IMR-90 (cell line): ENCODE results near the gene C1orf167. TPM values are rescaled to one million over a fixed set of nuclear protein-coding genes. Genes with fewer than 3 reads are reported as not detected.

Source experiments
- ATAC-seq: fragments of 200-7000 bp; cut with Tn5 transposase; 2 replicates; pipeline ENCODE4 v1.9.1; 2020; ENCODE audit warnings: low read depth, mild to moderate bottlenecking, moderate library complexity
- BruUV-seq: library from RNA; stranded (reverse); fragments of 400-500 nt; replicated peaks from 2 replicates; lab custom pipeline; 2021; lab: Mats Ljungman, UMichigan
- CTCF ChIA-PET: fragments of 300-600 bp; formaldehyde crosslinking; extraction: SDS; loops from one replicate; lab custom pipeline; 2021; ENCODE audit warnings: antibody characterized with exemption; lab: Yijun Ruan, JAX
- POLR2A ChIA-PET: fragments of 300-600 bp; sonication (Branson Sonifier 250); formaldehyde crosslinking; loops from one replicate; lab custom pipeline; 2022; ENCODE audit warnings: antibody characterized with exemption; ENCODE audit not compliant: unreplicated experiment; lab: Charles Lee
- DNase-seq: peaks from one replicate; pipeline ENCODE4 v3.0.0; 2013
- H2AFZ ChIP-seq: replicated peaks from 2 replicates; pipeline ENCODE3; 2013; ENCODE audit warnings: low read length, mild to moderate bottlenecking; ENCODE audit not compliant: poor library complexity
- H2AK5ac ChIP-seq: 2 replicates; pipeline ENCODE4 v1.6.1; 2013; ENCODE audit warnings: low read depth, low read length, inconsistent platforms
- H2AK9ac ChIP-seq: replicated peaks from 2 replicates; pipeline ENCODE3; 2013; ENCODE audit warnings: mild to moderate bottlenecking, low read depth, low read length, moderate library complexity; ENCODE audit not compliant: poor library complexity
- H2BK120ac ChIP-seq: 2 replicates; pipeline ENCODE4 v1.6.1; 2013; ENCODE audit warnings: low read depth, low read length, inconsistent platforms
- H2BK15ac ChIP-seq: 3 replicates; pipeline ENCODE4 v1.6.1; 2013; ENCODE audit warnings: low read depth, low read length, inconsistent platforms
- H2BK20ac ChIP-seq: 2 replicates; pipeline ENCODE4 v1.6.1; 2013; ENCODE audit warnings: low read depth, mild to moderate bottlenecking, inconsistent platforms, low read length, moderate library complexity
- H2BK5ac ChIP-seq: 2 replicates; pipeline ENCODE4 v1.6.1; 2013; ENCODE audit warnings: mild to moderate bottlenecking, low read depth, low read length, inconsistent platforms; ENCODE audit not compliant: poor library complexity, severe bottlenecking
- H3K14ac ChIP-seq: replicated peaks from 2 replicates; pipeline ENCODE4 v1.6.1; 2013; ENCODE audit warnings: low read depth, low read length, inconsistent platforms
- H3K18ac ChIP-seq: 2 replicates; pipeline ENCODE4 v1.6.1; 2013; ENCODE audit warnings: low read depth, low read length, control low read depth
- H3K23ac ChIP-seq: 2 replicates; pipeline ENCODE4 v1.6.1; 2013; ENCODE audit warnings: low read depth, low read length, inconsistent platforms
- H3K27ac ChIP-seq: 2 replicates; pipeline ENCODE4 v1.5.1; 2013; ENCODE audit warnings: mild to moderate bottlenecking, control low read depth, low read length; ENCODE audit not compliant: insufficient read depth
- H3K27me3 ChIP-seq: 2 replicates; pipeline ENCODE4 v1.6.1; 2013; ENCODE audit warnings: low read length; ENCODE audit not compliant: control insufficient read depth, insufficient read depth
- H3K36me3 ChIP-seq: 2 replicates; pipeline ENCODE4 v1.6.1; 2013; ENCODE audit warnings: low read length, mixed read lengths; ENCODE audit not compliant: control insufficient read depth, insufficient read depth
- H3K4ac ChIP-seq: 2 replicates; pipeline ENCODE4 v1.6.1; 2013; ENCODE audit warnings: low read depth, low read length, inconsistent platforms
- H3K4me1 ChIP-seq: 2 replicates; pipeline ENCODE4 v1.6.1; 2013; ENCODE audit warnings: low read length, mixed read lengths; ENCODE audit not compliant: control insufficient read depth, insufficient read depth
- H3K4me2 ChIP-seq: 2 replicates; pipeline ENCODE4 v1.6.1; 2013; ENCODE audit warnings: low read depth, mild to moderate bottlenecking, control low read depth, low read length, moderate library complexity
- H3K4me3 ChIP-seq: 2 replicates; pipeline ENCODE4 v1.5.1; 2013; ENCODE audit warnings: low read depth, mild to moderate bottlenecking, control low read depth, low read length, moderate library complexity; ENCODE audit not compliant: insufficient read depth
- H3K56ac ChIP-seq: 2 replicates; pipeline ENCODE4 v1.6.1; 2013; ENCODE audit warnings: low read length, inconsistent platforms; ENCODE audit not compliant: insufficient read depth; ENCODE audit errors: extremely low read depth
- H3K79me1 ChIP-seq, 2 experiments: 2 replicates each; pipeline ENCODE4 v1.6.1; 2013; ENCODE audit warnings: low read length in 2 of 2, inconsistent platforms in 1 of 2, low read depth in 1 of 2
- H3K9ac ChIP-seq: 2 replicates; pipeline ENCODE4 v1.6.1; 2013; ENCODE audit warnings: low read depth, low read length, control low read depth
- H3K9me1 ChIP-seq: 2 replicates; pipeline ENCODE4 v1.6.1; 2013; ENCODE audit warnings: low read length, inconsistent platforms; ENCODE audit not compliant: insufficient read depth
- H3K9me3 ChIP-seq: 2 replicates; pipeline ENCODE4 v1.6.1; 2013; ENCODE audit warnings: low read length; ENCODE audit not compliant: control insufficient read depth, insufficient read depth
- H4K20me1 ChIP-seq: 2 replicates; pipeline ENCODE4 v1.6.1; 2013; ENCODE audit warnings: low read length, inconsistent platforms; ENCODE audit not compliant: insufficient read depth
- H4K5ac ChIP-seq: 2 replicates; pipeline ENCODE4 v1.6.1; 2013; ENCODE audit warnings: mild to moderate bottlenecking, low read depth, low read length, control low read depth
- H4K8ac ChIP-seq, 2 experiments: 2 replicates each; pipeline ENCODE4 v1.6.1; 2013; ENCODE audit warnings: low read depth in 2 of 2, low read length in 2 of 2, control low read depth in 1 of 2, inconsistent platforms in 1 of 2
- H4K91ac ChIP-seq: 2 replicates; pipeline ENCODE4 v1.6.1; 2013; ENCODE audit warnings: low read depth, low read length, inconsistent platforms; ENCODE audit not compliant: insufficient read depth
- BHLHE40 ChIP-seq: fragments of 150-350 bp; IDR thresholded peaks from 2 replicates; pipeline ENCODE4 v1.6.1; 2016; ENCODE audit warnings: mild to moderate bottlenecking, low read depth, low read length
- CEBPB ChIP-seq: IDR thresholded peaks from 2 replicates; pipeline ENCODE4 v1.6.1; 2012; ENCODE audit warnings: low read depth, low read length, improper control_type of control experiment
- CHD1 ChIP-seq: IDR thresholded peaks from 2 replicates; pipeline ENCODE4 v1.6.1; 2012; ENCODE audit warnings: low read depth, low read length, improper control_type of control experiment
- FOS ChIP-seq: fragments of 150-350 bp; IDR thresholded peaks from 2 replicates; pipeline ENCODE4 v1.6.1; 2016; ENCODE audit warnings: low read depth, low read length
- MAFK ChIP-seq: IDR thresholded peaks from 2 replicates; pipeline ENCODE4 v1.6.1; 2012; ENCODE audit warnings: low read depth, low read length, improper control_type of control experiment
- MAZ ChIP-seq: IDR thresholded peaks from 2 replicates; pipeline ENCODE4 v1.6.1; 2012; ENCODE audit warnings: low read depth, mild to moderate bottlenecking, low read length, improper control_type of control experiment, moderate library complexity, borderline replicate concordance
- MXI1 ChIP-seq: IDR thresholded peaks from 2 replicates; pipeline ENCODE4 v1.6.1; 2012; ENCODE audit warnings: low read depth, mild to moderate bottlenecking, low read length, moderate library complexity, borderline replicate concordance
- NFE2L2 ChIP-seq: fragments of 150-350 bp; IDR thresholded peaks from 2 replicates; pipeline ENCODE4 v1.6.1; 2016; ENCODE audit warnings: low read depth, mild to moderate bottlenecking, low read length
- POLR2A ChIP-seq: IDR thresholded peaks from 2 replicates; pipeline ENCODE4 v1.6.1; 2012; ENCODE audit warnings: mild to moderate bottlenecking, low read depth, low read length
- RAD21 ChIP-seq: IDR thresholded peaks from 2 replicates; pipeline ENCODE4 v1.6.1; 2012; ENCODE audit warnings: low read length, improper control_type of control experiment
- RCOR1 ChIP-seq: IDR thresholded peaks from 2 replicates; pipeline ENCODE4 v1.6.1; 2012; ENCODE audit warnings: mild to moderate bottlenecking, low read length, improper control_type of control experiment; ENCODE audit not compliant: insufficient replicate concordance
- RFX5 ChIP-seq: IDR thresholded peaks from 2 replicates; pipeline ENCODE4 v1.8.0; 2012; ENCODE audit warnings: low read depth, mild to moderate bottlenecking, low read length, moderate library complexity
- SMC3 ChIP-seq: fragments of 150-350 bp; IDR thresholded peaks from 2 replicates; pipeline ENCODE4 v1.6.1; 2016; ENCODE audit warnings: low read depth, mild to moderate bottlenecking, antibody characterized with exemption, low read length, moderate library complexity
- WGBS, 2 experiments: methylation state at CpG; one replicate each; pipeline versions ENCODE4 v1.1.5 to v1.1.7; 2013; ENCODE audit warnings: missing lambda C conversion rate in 2 of 2; ENCODE audit not compliant: insufficient read length in 1 of 2; ENCODE audit errors: extremely low coverage in 2 of 2; 5-methylcytosine and 5-hydroxymethylcytosine counted together
- dilution Hi-C: fragments of 300-500 bp; cut with HindIII; formaldehyde crosslinking; loops from one replicate; pipeline ENCODE4 v1.14.3; 2018; ENCODE audit warnings: low sequenced_read_pairs; ENCODE audit not compliant: unreplicated experiment
- in situ Hi-C: fragments of 300-500 bp; cut with MboI; formaldehyde crosslinking; loops from 3 replicates; pipeline ENCODE4 v1.14.3; 2019; ENCODE audit warnings: low sequenced_read_pairs, inconsistent platforms, mixed read lengths
- intact Hi-C: fragments of 100-400 bp; cut with micrococcal nuclease; formaldehyde crosslinking; loops from 2 replicates; pipeline ENCODE4 v1.10.0; 2022
- polyA plus RNA-seq, 3 experiments: library from polyadenylated mRNA; depleted of rRNA; stranded (reverse); fragments of >200 nt; gene quantifications; 2 replicates each; pipeline ENCODE4 v1.2.3, GENCODE V29; 2012; ENCODE audit warnings: low replicate concordance in 1 of 3
- total RNA-seq: library from RNA; depleted of rRNA; stranded (reverse); fragments of >200 nt; gene quantifications from 2 replicates; pipeline ENCODE4 v1.2.3, GENCODE V29; 2012
- TF ChIP-seq, protein P1 (sequence below): fragments of 150-350 bp; IDR thresholded peaks from 2 replicates; pipeline ENCODE4 v1.6.1; 2016; ENCODE audit warnings: low read depth, mild to moderate bottlenecking, low read length, moderate library complexity, borderline replicate concordance
- TF ChIP-seq, protein P2 (sequence below): conservative IDR thresholded peaks from 2 replicates; pipeline ENCODE4 v1.5.1; 2012; ENCODE audit warnings: mild to moderate bottlenecking, low read depth, low read length, improper control_type of control experiment
- TF ChIP-seq, protein P3 (sequence below): fragments of 150-350 bp; IDR thresholded peaks from 2 replicates; pipeline ENCODE4 v1.6.1; 2017; ENCODE audit warnings: mild to moderate bottlenecking, antibody characterized with exemption, low read length, low read depth

The C1orf167 gene
- total and polyA plus RNA-seq, 2 of the 4 experiments (the other 2 are of a cell fraction): under 0.01 to 0.15 TPM

DNA sequence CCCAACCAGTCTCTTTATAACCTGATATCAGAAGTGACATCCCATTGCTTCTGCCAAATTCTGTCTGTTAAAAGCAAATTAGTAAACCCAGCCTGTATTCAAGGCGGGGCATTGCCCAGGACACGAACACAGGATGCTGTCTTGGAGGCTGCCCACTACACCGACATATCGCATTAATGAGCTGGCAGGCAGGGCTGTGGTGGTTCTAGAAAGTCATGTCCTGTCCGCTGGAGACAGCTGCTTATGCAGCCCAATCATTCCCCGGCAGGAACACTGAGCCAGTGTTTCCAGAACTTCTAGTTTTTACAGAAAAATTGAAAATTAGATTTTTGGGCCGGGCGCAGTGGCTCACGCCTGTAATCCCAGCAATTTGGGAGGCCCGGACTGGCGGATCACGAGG is 19.3 kb downstream of the C1orf167 start:
- H3K4me1 ChIP-seq: peaks cover 3% of the 10 kb centered on the region; the same call in 1 of the 2 replicates
- H3K36me3 ChIP-seq: no peaks in the 10 kb centered on the region
- H2BK5ac ChIP-seq: no peak overlapping the region
- no peaks in the 10 kb centered on the region for H4K20me1 ChIP-seq
- H3K9me1 ChIP-seq: no peaks in the 10 kb centered on the region
- H2BK20ac ChIP-seq: no peak overlapping the region
- ATAC-seq (no peak), DNase-seq (no peak)
- no peak overlapping the region for H3K9ac ChIP-seq
- no peak overlapping the region for H3K18ac ChIP-seq
- no peak overlapping the region for H2AK5ac ChIP-seq
- TF ChIP-seq, protein P1, sequence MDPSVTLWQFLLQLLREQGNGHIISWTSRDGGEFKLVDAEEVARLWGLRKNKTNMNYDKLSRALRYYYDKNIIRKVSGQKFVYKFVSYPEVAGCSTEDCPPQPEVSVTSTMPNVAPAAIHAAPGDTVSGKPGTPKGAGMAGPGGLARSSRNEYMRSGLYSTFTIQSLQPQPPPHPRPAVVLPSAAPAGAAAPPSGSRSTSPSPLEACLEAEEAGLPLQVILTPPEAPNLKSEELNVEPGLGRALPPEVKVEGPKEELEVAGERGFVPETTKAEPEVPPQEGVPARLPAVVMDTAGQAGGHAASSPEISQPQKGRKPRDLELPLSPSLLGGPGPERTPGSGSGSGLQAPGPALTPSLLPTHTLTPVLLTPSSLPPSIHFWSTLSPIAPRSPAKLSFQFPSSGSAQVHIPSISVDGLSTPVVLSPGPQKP: no peak
- TF ChIP-seq POLR2A: no peak
- no peak for TF ChIP-seq SMC3
- no peak for TF ChIP-seq MAFK
- TF ChIP-seq RFX5: no peak
- no peak for TF ChIP-seq NFE2L2
- TF ChIP-seq, protein P2, sequence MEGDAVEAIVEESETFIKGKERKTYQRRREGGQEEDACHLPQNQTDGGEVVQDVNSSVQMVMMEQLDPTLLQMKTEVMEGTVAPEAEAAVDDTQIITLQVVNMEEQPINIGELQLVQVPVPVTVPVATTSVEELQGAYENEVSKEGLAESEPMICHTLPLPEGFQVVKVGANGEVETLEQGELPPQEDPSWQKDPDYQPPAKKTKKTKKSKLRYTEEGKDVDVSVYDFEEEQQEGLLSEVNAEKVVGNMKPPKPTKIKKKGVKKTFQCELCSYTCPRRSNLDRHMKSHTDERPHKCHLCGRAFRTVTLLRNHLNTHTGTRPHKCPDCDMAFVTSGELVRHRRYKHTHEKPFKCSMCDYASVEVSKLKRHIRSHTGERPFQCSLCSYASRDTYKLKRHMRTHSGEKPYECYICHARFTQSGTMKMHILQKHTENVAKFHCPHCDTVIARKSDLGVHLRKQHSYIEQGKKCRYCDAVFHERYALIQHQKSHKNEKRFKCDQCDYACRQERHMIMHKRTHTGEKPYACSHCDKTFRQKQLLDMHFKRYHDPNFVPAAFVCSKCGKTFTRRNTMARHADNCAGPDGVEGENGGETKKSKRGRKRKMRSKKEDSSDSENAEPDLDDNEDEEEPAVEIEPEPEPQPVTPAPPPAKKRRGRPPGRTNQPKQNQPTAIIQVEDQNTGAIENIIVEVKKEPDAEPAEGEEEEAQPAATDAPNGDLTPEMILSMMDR: no peak
- TF ChIP-seq MAZ: no peak
- TF ChIP-seq, protein P3, sequence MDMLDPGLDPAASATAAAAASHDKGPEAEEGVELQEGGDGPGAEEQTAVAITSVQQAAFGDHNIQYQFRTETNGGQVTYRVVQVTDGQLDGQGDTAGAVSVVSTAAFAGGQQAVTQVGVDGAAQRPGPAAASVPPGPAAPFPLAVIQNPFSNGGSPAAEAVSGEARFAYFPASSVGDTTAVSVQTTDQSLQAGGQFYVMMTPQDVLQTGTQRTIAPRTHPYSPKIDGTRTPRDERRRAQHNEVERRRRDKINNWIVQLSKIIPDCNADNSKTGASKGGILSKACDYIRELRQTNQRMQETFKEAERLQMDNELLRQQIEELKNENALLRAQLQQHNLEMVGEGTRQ: no peak
- TF ChIP-seq BHLHE40: no peak
- TF ChIP-seq RCOR1: no peak
- no peak for TF ChIP-seq MXI1
- TF ChIP-seq FOS: no peak
- no peak for TF ChIP-seq CEBPB
- no peak for TF ChIP-seq RAD21
- no peak for TF ChIP-seq CHD1
- H3K79me1 ChIP-seq: no peaks in the 10 kb centered on the region
- no peak overlapping the region for H2AK9ac ChIP-seq
- no peak overlapping the region for H3K23ac ChIP-seq
- H3K27ac ChIP-seq: no peak overlapping the region
- in situ Hi-C loops: no loop called here
- intact Hi-C loops: no loop called here
- no peak overlapping the region for H3K4me2 ChIP-seq
- no peak overlapping the region for H4K91ac ChIP-seq
- H3K4me3 ChIP-seq: no peak overlapping the region
- CTCF ChIA-PET: no interaction called here
- POLR2A ChIA-PET: no interaction called here
- no peak overlapping the region for H3K56ac ChIP-seq
- H3K14ac ChIP-seq: no peak overlapping the region
- H2BK120ac ChIP-seq: no peak overlapping the region
- H2BK15ac ChIP-seq: no peak overlapping the region
- no peak overlapping the region for H2AFZ ChIP-seq
- 73% methylated on average over 2 of the region's 12 CpGs; no CpG with 5 or more reads in 1 of the 2 experiments for WGBS, 2 experiments
- BruUV-seq: no TSS peak
- H3K4ac ChIP-seq: no peak overlapping the region
- no peaks in the 10 kb centered on the region; the same call in 1 of the 2 replicates for H3K27me3 ChIP-seq
- H4K5ac ChIP-seq: no peak overlapping the region
- no peak overlapping the region for H4K8ac ChIP-seq
- no peaks in the 10 kb centered on the region for H3K9me3 ChIP-seq
- dilution Hi-C loops: no loop called here
